Vagina (tissue), 2 donors: ENCODE measurements around the gene CELA3A. TPM values are rescaled to one million over a fixed set of nuclear protein-coding genes. Genes with fewer than 3 reads are reported as not detected.

Experiments
- DNase-seq, 2 donors: peaks; one replicate each; pipeline ENCODE4 v3.0.0-alpha.2; 2017; ENCODE audit errors: extremely low spot score in 2 of 2
- H3K27ac ChIP-seq: fragments of 200-600 bp; sonication (generic); one replicate; pipeline ENCODE4 v1.5.1; 2019
- H3K27me3 ChIP-seq: fragments of 200-600 bp; sonication (generic); one replicate; pipeline ENCODE4 v1.5.1; 2019
- H3K36me3 ChIP-seq, 2 donors: fragments of 200-600 bp; sonication (generic); one replicate each; pipeline ENCODE4 v1.5.1; 2017 to 2019
- H3K4me1 ChIP-seq: fragments of 200-600 bp; sonication (generic); one replicate; pipeline ENCODE4 v1.5.1; 2019
- H3K4me3 ChIP-seq, 2 donors: fragments of 200-600 bp; sonication (generic); 1 replicate in 1 of 2; 2 replicates in 1 of 2; pipeline ENCODE4 v1.5.1; 2016 to 2019
- H3K9me3 ChIP-seq: fragments of 200-600 bp; sonication (generic); one replicate; pipeline ENCODE4 v1.5.1; 2019
- CTCF ChIP-seq, 3 experiments: fragments of 450-650 bp in 2 of 3; fragments of 200-600 bp in 1 of 3; sonication (generic) in 1 of 3; IDR thresholded peaks; one replicate each; pipeline ENCODE4 v1.5.1; 2017 to 2019; ENCODE audit warnings: antibody characterized with exemption in 3 of 3, mild to moderate bottlenecking in 2 of 3, moderate library complexity in 2 of 3
- POLR2A ChIP-seq, 2 donors: fragments of 450-650 bp; IDR thresholded peaks; one replicate each; pipeline ENCODE4 v1.6.1; 2017; ENCODE audit warnings: antibody characterized with exemption in 2 of 2, mild to moderate bottlenecking in 2 of 2, moderate library complexity in 2 of 2
- POLR2AphosphoS5 ChIP-seq, 2 donors: sonication (generic); formaldehyde crosslinking; IDR thresholded peaks; one replicate each; pipeline ENCODE4 v1.9.0; 2017; ENCODE audit warnings: antibody characterized with exemption in 2 of 2, mild to moderate bottlenecking in 2 of 2, low read depth in 1 of 2; ENCODE audit not compliant: insufficient read depth in 1 of 2
- intact Hi-C: fragments of 100-400 bp; cut with DNase I; formaldehyde crosslinking; loops from one replicate; pipeline ENCODE4 v1.15.1; 2023
- total RNA-seq: library from RNA; depleted of rRNA; stranded (reverse); fragments of >200 nt; gene quantifications from one replicate; pipeline ENCODE4 v1.2.3, GENCODE V29; 2016

Gene CELA3A
- total RNA-seq, 1 donor from 2014 or later: not detected

GRCh38 chr1:22051607-22052114 lies 50.2 kb downstream of the CELA3A start:
- H3K4me3 ChIP-seq: peak overlapping the region in 1 of 2 donors; percentile 98
- H3K36me3 ChIP-seq: no peaks in the 10 kb centered on the region
- H3K27me3 ChIP-seq: no peaks in the 10 kb centered on the region
- no peak for DNase-seq
- H3K9me3 ChIP-seq: no peaks in the 10 kb centered on the region
- H3K27ac ChIP-seq: no peak overlapping the region
- intact Hi-C loops: no loop called here
- TF ChIP-seq POLR2AphosphoS5 (IDR thresholded peaks at IDR 0.05; ENCODE audit: insufficient read depth in 1 of 2, low read depth in 1 of 2): no peak
- TF ChIP-seq POLR2A (IDR thresholded peaks at IDR 0.05): no peak
- TF ChIP-seq CTCF (IDR thresholded peaks at IDR 0.05): no peak
- H3K4me1 ChIP-seq: peaks cover 29% of the 10 kb centered on the region

GRCh38 chr1:22052115-22053016 lies 50.9 kb downstream of the CELA3A start, which contains the start of gene CDC42:
TSS of gene CDC42 (plus strand) at chr1:22052709. CDS start at chr1:22078479, 25,770 bp downstream.
- intact Hi-C loops: no loop called here
- Histone ChIP-seq H3K27me3 (no peaks in the 10 kb centered on the region), H3K27ac (peak within 1 kb of the TSS; percentile 99), H3K4me1 (peaks cover 36% of the 10 kb centered on the region), H3K4me3 (peak within 1 kb of the TSS; percentile 71 to 98), H3K9me3 (no peaks in the 10 kb centered on the region), H3K36me3 (no peaks in the 10 kb centered on the region)
- peak; percentile 38 to 98 for TF ChIP-seq POLR2A (IDR thresholded peaks at IDR 0.05)
- TF ChIP-seq CTCF (IDR thresholded peaks at IDR 0.05): no peak
- peak; percentile 96 to 99 for TF ChIP-seq POLR2AphosphoS5 (IDR thresholded peaks at IDR 0.05; ENCODE audit: insufficient read depth in 1 of 2, low read depth in 1 of 2)
- peak; percentile 96 to 98 for DNase-seq

- TF ChIP-seq POLR2A (IDR thresholded peaks at IDR 0.05): no peak
- TF ChIP-seq POLR2AphosphoS5 (IDR thresholded peaks at IDR 0.05; ENCODE audit: insufficient read depth in 1 of 2, low read depth in 1 of 2): peak; percentile 9
- no peak for DNase-seq
- Histone ChIP-seq H3K4me3 (peak overlapping the region; percentile 71 to 98), H3K4me1 (peaks cover 45% of the 10 kb centered on the region), H3K27me3 (no peaks in the 10 kb centered on the region), H3K36me3 (no peaks in the 10 kb centered on the region), H3K27ac (peak overlapping the region; percentile 99), H3K9me3 (no peaks in the 10 kb centered on the region)
- intact Hi-C loops: no loop called here
These were observed 51.8 kb downstream of the CELA3A start for GRCh38 chr1:22053017-22053860.

- no peaks in the 10 kb centered on the region for H3K36me3 ChIP-seq
- no peaks in the 10 kb centered on the region for H3K27me3 ChIP-seq
- no peak for TF ChIP-seq POLR2A (IDR thresholded peaks at IDR 0.05)
- TF ChIP-seq POLR2AphosphoS5 (IDR thresholded peaks at IDR 0.05; ENCODE audit: insufficient read depth in 1 of 2, low read depth in 1 of 2): peak in 1 of 2 donors; percentile 47
- H3K27ac ChIP-seq: peak overlapping the region; percentile 99
- peak overlapping the region; percentile 71 to 98 for H3K4me3 ChIP-seq
- no peaks in the 10 kb centered on the region for H3K9me3 ChIP-seq
- DNase-seq: no peak
- intact Hi-C loops: no loop called here
- H3K4me1 ChIP-seq: peaks cover 54% of the 10 kb centered on the region
These were observed 52.7 kb downstream of the CELA3A start for GRCh38 chr1:22053861-22054770.

- Histone ChIP-seq H3K27ac (no peak overlapping the region), H3K4me1 (peaks cover 67% of the 10 kb centered on the region), H3K36me3 (no peaks in the 10 kb centered on the region), H3K27me3 (no peaks in the 10 kb centered on the region), H3K4me3 (no peak overlapping the region), H3K9me3 (no peaks in the 10 kb centered on the region)
- DNase-seq: no peak
- intact Hi-C loops: no loop called here
- TF ChIP-seq POLR2AphosphoS5 (IDR thresholded peaks at IDR 0.05; ENCODE audit: insufficient read depth in 1 of 2, low read depth in 1 of 2) (no peak), POLR2A (IDR thresholded peaks at IDR 0.05) (no peak), CTCF (IDR thresholded peaks at IDR 0.05) (no peak)
These were observed 54.0 kb downstream of the CELA3A start for GRCh38 chr1:22055463-22055862.
